ENCODE measurements around the gene MPEG1.

The MPEG1 gene, protein sequence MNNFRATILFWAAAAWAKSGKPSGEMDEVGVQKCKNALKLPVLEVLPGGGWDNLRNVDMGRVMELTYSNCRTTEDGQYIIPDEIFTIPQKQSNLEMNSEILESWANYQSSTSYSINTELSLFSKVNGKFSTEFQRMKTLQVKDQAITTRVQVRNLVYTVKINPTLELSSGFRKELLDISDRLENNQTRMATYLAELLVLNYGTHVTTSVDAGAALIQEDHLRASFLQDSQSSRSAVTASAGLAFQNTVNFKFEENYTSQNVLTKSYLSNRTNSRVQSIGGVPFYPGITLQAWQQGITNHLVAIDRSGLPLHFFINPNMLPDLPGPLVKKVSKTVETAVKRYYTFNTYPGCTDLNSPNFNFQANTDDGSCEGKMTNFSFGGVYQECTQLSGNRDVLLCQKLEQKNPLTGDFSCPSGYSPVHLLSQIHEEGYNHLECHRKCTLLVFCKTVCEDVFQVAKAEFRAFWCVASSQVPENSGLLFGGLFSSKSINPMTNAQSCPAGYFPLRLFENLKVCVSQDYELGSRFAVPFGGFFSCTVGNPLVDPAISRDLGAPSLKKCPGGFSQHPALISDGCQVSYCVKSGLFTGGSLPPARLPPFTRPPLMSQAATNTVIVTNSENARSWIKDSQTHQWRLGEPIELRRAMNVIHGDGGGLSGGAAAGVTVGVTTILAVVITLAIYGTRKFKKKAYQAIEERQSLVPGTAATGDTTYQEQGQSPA

GRCh38 chr11:59212744-59213631 lies at the start of gene MPEG1:
Gene MPEG1 (minus strand): TSS chr11:59212927. CDS start chr11:59212865, 62 bp downstream.
- intact Hi-C loops (cut with DNase I): no loop called here
- DNase-seq: no peak

DNA sequence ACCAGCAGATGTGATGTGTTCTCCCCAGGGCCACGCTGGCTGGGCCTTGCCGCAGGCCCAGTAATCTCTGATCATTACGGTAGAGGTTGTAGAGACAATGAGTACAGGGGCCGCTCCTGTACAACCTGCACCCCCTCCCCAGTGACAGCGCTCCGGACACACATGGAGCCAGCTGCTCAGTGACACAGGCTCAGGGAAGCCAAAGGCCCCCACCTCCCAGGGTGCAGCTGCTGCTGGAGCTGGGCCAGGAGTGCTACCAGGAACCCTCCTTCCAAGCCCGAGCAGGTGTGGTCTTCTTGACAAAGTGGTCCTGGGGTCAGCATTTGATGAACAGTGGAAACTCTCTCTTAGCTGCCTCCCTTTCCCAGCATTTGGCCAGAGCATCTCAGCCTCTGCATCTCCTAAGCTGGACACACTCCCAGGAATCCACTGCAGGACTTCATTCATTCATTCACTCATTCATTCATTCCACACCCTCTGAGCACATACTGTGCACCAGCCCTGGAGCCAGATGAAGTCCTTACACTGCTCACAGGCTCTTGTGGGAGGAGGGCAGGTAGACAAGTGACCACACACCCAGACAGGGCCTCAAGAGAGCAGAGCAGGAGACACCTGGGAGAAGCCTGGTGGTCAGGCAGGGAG lies 49.6 kb upstream of the MPEG1 start:
- no peak for DNase-seq
- intact Hi-C loops (cut with DNase I): no loop called here

DNA sequence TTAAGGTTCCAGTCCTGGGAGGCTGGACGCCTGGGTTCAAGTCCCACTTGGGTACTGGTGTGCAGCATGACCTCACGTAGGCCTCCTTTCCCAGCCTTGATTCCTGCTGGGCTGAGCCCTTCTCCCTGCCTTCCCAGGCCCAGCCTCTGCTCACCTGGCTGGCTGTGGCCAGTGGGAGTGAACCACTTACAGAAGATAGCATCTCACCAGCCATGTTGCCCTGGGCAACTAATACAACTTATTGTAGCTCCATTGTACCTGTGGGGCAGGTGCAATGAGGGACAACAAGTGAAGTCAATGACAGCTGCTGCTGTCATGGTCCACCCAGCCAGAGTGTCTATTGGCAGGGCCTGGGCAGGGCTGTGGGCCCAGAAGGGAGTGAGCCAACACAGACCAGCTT lies 48.4 kb upstream of the MPEG1 start:
- intact Hi-C loops (cut with DNase I): no loop called here
- DNase-seq: no peak

- intact Hi-C loops (cut with DNase I): no loop called here
- no peak for DNase-seq
Measured at GRCh38 chr11:59259867-59260475, 47.2 kb upstream of the MPEG1 start.

DNA sequence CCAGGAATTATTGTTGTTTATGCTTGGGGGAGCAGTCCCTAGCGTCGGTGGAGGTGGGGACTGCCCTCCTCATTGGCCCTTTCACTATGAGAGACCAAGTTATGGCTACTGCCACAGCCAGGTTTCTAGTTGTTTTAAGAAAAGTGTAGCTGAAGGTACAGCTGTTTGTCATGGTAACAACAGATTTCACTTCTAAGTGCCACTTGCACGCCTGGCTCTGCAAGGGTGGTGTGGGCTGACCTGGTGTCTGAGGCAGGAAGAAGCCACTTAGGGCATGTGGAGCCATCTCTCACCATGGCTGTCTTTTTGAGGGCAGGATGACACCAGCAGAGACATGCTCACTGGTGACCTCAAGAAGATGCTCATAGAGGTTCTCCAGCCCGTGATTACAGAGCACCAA lies 46.3 kb upstream of the MPEG1 start:
- intact Hi-C loops (cut with DNase I): no loop called here
- no peak for DNase-seq

DNA sequence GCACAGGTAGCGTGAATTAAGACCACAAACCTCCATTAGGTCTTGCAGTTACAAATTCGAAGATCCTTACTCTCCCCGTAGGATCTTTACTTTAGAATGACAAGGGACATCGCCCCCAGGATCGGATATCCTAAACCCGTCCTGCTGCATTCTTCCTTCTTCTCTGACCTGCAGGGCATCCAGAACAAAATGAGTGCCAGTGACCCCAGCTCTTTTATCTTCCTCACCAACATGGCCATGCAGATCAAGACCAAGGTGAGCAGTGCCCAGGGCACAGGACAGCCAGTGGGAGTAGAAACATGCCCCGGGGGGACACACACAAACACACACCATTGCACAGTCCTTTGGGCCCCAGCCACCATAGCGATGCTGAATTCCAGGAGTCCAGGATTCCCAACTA lies 42.6 kb upstream of the MPEG1 start:
- no peak for DNase-seq
- intact Hi-C loops (cut with DNase I): no loop called here

- intact Hi-C loops (cut with DNase I): no loop called here
- DNase-seq: no peak
Measured at GRCh38 chr11:59254286-59254685, 41.6 kb upstream of the MPEG1 start.

DNA sequence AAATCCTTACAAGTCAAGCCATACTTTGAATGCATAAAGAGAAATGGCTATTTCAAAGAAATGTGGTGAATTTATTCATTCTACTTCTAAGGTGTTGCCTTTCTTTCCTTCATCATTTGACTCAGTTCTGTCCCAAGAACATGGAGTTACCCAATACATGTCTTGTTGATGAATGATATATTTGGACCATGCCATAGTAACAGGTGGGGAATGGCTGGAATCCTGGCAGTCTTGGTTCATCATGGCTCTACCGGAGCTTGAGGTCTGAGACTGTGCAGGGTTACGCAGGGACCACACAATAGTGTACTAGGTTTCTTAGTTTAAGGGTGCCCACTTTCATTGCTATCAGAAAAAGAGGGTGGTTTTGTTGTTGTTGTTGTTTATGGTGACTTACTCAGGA lies 40.3 kb upstream of the MPEG1 start:
- no peak for DNase-seq
- intact Hi-C loops (cut with DNase I): no loop called here

GRCh38 chr11:59249535-59249934 lies 36.8 kb upstream of the MPEG1 start:
- DNase-seq: no peak
- intact Hi-C loops (cut with DNase I): no loop called here

- peak in 1 of 42 donors; percentile 8 for DNase-seq
- intact Hi-C loops (cut with DNase I): no loop called here
Measured at GRCh38 chr11:59247531-59248227, 35.0 kb upstream of the MPEG1 start.

GRCh38 chr11:59243633-59244032 lies 30.9 kb upstream of the MPEG1 start:
- no peak for DNase-seq
- intact Hi-C loops (cut with DNase I): no loop called here

DNA sequence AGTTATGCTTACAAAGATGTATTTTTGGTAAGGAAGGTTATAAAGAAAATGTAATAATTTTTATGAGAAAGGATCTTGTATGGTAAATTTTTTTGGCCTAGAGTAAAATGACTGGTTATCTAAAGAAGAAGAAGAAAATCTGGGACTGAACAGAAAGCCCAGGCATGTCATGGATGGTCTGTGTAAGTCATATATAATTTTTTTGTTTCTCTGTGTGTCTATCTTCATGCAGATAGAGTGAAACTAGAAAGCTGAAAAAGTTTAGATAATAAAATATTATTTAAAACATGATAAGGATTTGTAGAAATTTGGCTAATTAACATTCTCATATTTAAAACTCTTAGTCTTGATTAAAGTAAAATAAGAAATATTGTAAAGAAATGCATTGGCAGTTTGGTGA lies 27.6 kb upstream of the MPEG1 start:
- intact Hi-C loops (cut with DNase I): no loop called here
- DNase-seq: no peak

DNA sequence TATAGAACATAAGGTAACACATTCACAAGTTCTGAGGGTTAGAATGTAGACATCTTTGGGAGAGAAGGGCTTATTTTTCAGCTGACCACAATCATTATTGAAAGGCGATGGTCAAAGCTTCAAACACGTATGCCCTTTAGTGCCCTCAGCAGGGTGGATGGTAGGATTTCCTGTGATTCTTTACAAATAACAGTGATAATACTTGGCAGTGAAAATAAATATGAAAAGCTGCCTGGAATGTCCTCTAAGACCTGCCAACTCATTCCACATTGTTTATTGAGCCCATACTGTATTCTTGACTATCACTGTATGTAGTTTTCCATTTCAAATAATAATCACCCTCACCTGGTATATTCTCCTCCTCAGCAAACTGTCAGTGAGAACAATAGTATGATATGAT lies 13.7 kb upstream of the MPEG1 start:
- intact Hi-C loops (cut with DNase I): no loop called here
- no peak for DNase-seq

DNA sequence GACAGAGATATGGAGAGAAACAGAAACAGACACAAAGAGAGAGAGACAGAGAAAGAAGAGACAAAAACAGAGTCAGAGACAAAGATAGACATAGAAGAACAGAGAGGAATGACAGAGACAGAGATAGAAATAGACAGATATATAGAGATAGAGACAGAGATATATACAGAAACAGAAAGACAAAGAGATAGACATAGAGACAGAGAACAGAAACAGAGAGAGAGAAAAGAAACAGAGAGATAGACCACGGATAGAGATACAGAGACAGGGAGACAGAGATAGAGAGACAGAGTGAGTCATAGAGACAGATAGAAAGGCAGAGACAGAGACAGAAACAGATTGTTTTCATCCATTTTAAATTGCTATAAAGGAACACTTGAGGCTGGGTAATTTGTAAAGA lies 12.3 kb upstream of the MPEG1 start:
- intact Hi-C loops (cut with DNase I): no loop called here
- DNase-seq: no peak

- DNase-seq: no peak
- intact Hi-C loops (cut with DNase I): no loop called here
Measured at GRCh38 chr11:59224351-59224928, 11.7 kb upstream of the MPEG1 start.

DNA sequence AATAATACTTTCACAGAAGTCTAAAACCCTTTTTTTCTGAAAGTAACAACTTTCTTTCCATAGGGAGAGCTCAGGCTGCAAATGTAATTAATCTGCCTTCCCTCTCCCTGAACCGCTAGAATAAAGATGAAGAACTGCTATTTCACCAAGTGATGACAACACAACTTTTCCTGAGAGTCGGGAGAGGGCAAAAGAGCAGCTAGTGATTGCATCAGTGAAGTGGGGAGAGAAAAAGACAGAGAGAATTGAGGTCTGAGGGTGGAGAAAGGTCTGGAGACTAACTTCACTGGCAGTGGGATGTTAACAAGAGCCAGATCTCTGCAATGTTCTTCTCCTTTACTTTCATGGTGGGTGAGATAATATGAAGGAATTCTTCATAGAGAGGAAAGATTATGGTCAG lies 10.9 kb upstream of the MPEG1 start:
- intact Hi-C loops (cut with DNase I): no loop called here
- DNase-seq: no peak

DNA sequence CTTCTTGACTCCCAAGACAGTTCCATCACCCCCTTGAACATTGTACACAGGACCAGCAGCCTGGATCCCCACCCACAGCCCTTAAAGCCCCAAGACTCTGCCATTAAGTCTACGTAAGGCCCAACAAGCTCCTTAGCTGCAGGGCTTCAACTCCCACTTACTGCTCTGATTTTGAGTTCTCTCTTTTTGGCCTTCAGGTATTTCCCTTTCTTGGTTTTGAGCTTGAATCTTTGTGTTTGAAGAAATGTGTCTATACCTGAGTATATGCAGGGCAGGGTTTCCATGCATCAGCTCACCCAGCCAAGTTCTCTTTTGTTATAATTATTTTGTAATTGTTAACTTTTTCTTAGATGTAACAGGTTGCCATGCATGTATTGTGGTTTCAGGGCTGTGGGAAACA lies 10.4 kb upstream of the MPEG1 start:
- intact Hi-C loops (cut with DNase I): no loop called here

GRCh38 chr11:59222464-59223060 lies 9.8 kb upstream of the MPEG1 start:
- DNase-seq: no peak
- intact Hi-C loops (cut with DNase I): no loop called here

More for the DNA sequence above, 10.4 kb upstream of the MPEG1 start:
- no peak for DNase-seq
